DMS114 treated with DMSO at 0.1 percent for 48 hours (cell line): ENCODE measurements around the gene KCNMA1.

Source experiments
- DNase-seq: peaks from one replicate; lab custom pipeline; 2025; ENCODE audit not compliant: unreplicated experiment; lab: John Stamatoyannopoulos, UW

KCNMA1 gene

GRCh38 chr10:77099136-77099535 is 538.5 kb downstream of the KCNMA1 start:
- no peak for DNase-seq

GRCh38 chr10:77097625-77098024 is 540.0 kb downstream of the KCNMA1 start:
- DNase-seq, result no peak

DNA sequence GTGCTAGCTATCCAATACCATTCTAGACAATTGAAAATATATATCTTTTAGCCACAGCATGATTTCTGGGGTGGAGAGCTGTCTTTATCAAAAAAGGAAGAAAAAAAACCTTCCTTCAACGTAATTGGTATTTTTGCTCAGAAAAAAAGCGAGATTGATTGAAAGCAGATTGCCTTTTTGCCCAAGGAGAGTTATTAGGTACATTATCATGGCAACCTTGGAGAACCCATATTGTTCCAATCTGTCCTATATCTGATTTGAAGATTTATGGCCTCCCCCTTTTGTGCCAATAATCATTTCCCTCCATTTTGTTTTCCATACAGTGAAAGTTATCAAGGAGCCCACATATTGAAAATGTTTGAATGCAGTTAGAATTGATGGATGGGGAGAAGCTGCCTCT is 544.5 kb downstream of the KCNMA1 start:
- DNase-seq, result no peak

DNA sequence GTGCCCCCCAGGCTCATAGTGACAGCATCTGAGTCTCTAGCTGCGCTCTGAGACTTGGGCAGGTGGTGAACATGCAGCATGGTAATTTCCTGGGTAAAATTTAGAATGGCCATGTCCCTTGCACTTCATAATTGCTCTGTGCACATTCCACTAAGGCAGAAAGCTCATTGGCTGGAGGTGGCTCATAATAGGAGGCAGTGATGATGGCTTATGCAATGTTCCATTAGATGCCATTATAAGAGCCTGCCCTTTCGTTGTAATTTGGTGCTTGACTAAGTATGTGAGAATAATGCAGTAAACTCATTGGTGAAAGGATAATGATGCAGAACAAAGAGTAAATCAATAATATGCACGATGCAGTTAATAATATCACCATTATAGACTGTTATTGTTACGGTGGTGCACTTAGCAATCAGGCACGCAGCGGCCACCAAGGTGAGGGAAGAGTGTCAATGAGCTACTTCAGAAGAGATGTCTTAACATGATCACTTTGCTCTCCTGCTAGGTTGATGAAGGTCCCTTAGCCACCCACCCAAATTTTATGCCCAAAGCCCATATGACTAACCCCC is 545.9 kb downstream of the KCNMA1 start:
- no peak for DNase-seq

GRCh38 chr10:77090381-77091356 is 546.9 kb downstream of the KCNMA1 start:
- DNase-seq, result no peak

DNA sequence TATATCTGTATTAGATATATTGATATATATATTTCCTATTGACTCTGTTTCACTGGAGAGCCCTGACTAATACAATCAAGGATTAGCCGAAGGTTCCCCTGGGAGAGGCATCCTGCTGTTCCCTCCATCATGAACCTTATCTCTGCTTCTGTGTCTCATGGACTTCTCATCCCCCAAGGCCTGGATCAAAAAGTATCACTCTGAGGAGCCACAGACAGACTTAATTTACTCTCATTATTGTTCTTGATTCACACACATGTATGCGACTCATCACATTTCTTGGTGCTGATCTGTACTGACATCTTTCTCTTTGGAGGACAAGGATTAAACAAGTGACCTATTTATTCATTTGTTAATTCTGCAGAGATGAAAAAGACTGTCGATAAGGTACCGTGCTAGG is 550.2 kb downstream of the KCNMA1 start:
- DNase-seq, result no peak

DNA sequence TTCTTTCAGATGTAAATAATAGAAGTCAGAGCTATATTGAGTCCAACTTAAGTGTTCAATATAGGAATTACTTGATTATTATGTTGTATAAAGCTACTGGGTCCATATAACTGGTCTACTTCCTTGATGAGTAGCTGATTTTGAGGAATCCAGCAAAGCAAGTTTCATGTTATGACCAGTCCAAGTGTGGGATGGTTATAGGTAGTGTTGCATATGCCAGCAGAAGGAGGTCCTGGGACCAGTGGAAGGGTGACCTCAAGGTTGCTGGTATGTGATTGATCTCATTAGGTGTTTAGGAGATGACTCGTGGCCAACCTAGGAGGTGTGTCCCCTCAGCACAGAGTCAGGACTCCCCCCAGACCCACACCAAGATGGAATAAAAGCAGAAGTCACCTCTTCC is 551.5 kb downstream of the KCNMA1 start:
- no peak for DNase-seq

DNA sequence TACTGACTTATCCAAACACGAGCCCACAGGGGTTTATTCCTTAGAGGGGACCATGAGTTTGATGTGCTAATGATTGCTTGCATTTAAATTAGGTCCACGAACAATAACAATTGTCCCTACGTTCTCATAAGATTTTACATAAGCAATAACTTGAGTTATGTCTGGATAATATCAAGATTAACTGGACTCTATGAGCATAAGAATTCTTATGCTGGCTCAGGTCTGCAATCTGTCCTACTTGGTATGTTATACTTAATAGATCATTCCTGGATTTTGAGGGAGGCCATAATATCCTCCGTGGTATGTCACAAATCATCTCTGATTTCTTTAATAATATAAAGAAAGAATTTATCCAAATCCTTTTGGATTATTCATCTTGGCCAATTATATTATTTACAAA is 552.3 kb downstream of the KCNMA1 start:
- DNase-seq, result no peak

DNA sequence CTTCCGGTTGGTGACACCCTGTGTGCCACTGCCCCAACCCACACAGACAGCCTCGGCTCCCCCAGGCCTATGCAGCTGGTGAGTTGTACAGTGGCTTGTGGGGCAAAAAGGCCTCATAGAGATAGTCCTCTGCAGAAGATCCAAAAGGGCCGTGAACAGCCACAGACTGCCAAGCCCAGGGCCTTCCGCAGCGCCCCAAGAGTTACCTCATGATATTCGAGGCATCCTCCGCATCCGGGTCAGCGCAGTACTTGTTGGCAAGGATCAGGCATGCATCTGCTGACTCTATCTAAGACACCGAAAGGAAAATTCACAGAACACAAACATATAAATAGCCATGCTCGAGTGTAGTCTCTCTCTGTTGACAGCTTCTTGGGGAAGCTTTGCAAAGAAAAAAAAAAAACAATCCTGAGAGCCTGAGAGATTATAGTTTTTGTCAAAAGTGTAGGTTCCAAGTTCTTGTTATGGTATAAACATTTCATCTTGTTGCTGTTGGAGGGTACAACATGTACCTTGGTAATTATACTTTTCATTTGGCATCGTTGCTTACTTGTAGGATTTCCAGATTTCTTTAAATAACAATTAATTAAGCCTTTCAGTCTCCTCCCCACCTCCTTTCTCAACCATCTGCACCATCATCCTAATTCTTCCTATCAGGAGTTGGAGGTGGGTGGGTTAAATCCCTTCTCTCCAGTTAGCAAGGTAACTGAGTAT is 553.0 kb downstream of the KCNMA1 start:
- DNase-seq, result no peak

DNA sequence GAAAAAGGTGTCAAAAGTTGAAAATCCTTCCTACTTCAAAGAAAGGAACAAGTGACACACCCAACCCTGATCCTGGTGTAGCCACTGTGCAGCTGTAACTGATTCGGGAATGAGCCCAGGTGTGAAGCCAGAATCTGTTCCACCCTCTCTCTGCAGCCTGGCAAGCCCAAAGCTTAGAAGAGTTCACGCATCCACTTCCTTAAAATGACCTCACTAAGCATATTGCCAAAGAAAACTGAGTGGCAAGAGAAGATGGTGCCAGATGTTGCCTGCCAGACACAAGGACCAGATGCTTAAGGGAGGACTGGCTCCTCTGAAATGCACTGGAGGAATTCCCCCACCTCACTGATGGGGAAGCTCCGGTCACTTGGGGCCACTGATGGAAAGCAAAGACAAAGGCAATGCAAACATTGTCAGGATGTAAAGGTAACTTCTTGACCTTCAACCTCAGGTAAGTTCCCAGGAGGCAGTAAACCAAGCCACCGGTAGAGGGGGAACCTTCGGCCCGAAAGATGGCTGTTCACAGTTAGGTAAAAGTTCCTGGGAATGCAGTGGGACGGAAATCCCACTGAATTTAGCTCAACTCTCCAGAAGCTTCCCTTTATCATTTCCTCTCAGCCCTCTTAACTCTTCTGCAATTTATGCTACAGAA is 554.9 kb downstream of the KCNMA1 start:
- no peak for DNase-seq

DNA sequence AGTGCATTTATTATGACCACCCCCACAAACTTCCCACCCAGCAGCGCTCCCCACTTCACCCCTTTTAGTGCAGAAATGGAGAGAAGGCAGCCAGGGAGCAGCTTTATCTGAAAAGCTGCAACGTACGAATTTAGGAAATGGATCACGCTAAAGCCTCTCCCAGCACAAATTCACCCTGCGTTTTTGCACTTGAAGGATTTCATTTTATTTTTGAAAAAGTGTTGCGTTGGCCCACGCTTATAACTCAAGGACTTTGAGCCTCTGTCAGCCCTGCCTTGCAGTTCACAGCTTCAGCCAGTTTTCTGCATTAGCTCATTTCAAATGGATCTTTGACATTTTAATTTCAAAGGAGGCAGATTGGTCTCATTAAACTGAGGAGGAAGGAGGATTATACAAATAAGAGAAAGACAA is 556.1 kb downstream of the KCNMA1 start:
- DNase-seq, result no peak

- DNase-seq, result no peak
Measured at GRCh38 chr10:77080361-77081027, 557.1 kb downstream of the KCNMA1 start.

- DNase-seq, result no peak
Measured at GRCh38 chr10:77079592-77080300, 557.9 kb downstream of the KCNMA1 start.

- DNase-seq, result no peak
Measured at GRCh38 chr10:77077316-77077945, 560.2 kb downstream of the KCNMA1 start.

DNA sequence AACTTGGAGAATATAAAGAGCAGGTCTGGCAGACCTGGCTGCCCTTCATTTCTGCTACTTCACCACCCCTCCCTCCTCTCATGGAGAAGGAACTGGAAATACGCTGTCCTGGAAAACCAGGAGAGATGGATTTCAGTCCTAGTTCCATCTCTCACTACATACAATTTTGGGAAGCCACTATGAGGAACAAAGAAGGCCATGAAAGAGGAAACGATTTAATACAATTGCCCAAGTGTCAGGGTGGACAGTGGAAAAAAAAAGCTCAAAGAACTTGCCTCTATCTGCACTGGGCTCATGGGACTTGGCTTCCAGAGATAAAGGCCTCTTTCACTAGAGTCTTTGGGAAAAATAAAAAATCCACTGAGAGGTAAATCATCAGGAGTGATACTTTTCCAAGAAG is 561.7 kb downstream of the KCNMA1 start:
- no peak for DNase-seq

GRCh38 chr10:77074104-77074624 is 563.4 kb downstream of the KCNMA1 start:
- no peak for DNase-seq

DNA sequence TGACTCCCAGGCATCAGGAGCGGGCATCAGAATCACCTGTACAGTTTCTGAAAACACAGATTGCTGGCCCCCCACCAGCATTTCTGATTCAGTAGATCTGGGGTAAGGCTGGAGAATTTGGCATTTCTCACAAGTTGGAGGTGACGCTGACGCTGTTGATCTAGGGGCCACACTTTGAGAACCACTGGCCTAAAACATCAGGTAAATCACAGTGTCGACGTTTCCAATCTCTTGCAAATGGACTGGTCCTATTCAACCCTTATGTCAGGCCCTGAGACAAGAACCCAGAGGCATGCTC is 564.0 kb downstream of the KCNMA1 start:
- DNase-seq, result no peak

GRCh38 chr10:77072836-77073662 is 564.6 kb downstream of the KCNMA1 start:
- DNase-seq, result no peak

DNA sequence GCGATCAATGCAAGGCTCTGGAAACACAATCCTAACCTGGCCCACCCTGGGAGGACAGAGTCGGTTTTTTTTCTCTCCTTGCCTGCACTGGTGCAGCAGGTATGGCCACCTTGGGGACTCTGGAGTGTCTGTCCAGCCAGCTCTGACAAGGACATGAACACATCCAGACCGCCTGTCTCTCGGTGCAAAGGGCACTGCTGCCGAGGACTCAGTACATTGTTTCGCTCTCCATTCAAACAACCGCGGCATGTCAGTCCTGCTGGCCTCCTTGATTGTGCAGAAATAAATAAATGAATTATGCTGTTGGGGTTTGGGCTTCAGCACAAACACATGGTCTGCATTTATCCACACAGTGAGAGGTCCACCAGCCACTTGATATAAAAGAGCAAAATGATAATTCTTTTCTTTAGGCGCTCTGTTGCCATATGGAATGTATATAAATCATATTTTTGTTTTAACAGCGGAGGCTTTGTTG is 565.2 kb downstream of the KCNMA1 start:
- DNase-seq, result no peak
